ENCODE measurements around the gene OBSCN.
"Not testable (repeated sequence)": the region's sequence is repeated elsewhere in the genome, so short reads cannot be mapped to it uniquely, and the experiment has no call there.

The OBSCN gene

DNA sequence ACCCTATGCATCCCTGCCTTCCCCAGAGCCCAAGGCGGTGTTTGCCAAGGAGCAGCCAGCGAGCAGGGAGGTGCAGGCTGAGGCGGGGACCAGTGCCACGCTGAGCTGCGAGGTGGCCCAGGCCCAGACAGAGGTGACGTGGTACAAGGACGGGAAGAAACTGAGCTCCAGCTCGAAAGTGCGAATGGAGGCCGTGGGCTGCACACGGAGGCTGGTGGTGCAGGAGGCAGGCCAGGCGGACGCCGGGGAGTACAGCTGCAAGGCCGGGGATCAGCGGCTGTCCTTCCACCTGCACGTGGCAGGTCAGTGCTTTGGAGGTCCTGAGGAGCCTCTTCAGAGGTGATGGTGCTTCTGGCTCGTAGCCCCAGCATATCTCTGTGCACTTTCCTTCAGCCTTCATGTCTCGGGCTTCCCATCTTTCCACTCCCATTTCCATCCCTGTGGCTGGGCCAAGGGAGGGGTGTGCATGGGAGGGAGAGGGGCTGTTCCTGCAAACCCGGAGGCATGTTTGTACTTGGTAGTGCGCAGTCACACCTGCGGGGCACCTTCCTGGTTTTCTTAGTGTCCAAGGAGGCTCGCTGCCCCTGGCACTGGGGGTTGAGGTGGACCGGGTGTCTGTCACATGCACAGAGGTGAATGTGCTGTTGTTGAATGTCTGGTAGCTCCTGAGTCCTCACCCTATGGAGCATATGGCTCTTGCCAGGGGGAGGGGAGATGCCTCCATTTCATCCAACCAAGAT, 56.4 kb downstream of the OBSCN start:
- DNase-seq = no peak

DNA sequence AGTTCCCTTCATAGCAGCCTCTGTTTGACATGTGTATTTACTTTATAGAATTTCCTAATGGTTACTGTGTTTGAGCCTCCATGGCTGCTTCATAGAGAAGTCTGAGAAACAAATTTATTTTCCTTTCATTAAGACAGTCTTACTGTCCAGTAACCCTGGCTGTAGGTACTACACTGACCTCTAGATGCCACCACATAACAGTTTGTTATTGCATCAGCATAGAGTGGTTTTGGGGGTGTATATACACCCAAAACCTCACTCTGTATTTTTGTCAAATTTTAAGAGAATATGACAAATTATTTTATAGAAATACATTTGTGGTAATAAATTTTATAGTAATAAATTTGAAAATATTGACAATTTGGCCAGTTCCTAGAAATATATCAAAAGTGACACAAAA, 57.3 kb downstream of the OBSCN start:
- no peak for DNase-seq

DNA sequence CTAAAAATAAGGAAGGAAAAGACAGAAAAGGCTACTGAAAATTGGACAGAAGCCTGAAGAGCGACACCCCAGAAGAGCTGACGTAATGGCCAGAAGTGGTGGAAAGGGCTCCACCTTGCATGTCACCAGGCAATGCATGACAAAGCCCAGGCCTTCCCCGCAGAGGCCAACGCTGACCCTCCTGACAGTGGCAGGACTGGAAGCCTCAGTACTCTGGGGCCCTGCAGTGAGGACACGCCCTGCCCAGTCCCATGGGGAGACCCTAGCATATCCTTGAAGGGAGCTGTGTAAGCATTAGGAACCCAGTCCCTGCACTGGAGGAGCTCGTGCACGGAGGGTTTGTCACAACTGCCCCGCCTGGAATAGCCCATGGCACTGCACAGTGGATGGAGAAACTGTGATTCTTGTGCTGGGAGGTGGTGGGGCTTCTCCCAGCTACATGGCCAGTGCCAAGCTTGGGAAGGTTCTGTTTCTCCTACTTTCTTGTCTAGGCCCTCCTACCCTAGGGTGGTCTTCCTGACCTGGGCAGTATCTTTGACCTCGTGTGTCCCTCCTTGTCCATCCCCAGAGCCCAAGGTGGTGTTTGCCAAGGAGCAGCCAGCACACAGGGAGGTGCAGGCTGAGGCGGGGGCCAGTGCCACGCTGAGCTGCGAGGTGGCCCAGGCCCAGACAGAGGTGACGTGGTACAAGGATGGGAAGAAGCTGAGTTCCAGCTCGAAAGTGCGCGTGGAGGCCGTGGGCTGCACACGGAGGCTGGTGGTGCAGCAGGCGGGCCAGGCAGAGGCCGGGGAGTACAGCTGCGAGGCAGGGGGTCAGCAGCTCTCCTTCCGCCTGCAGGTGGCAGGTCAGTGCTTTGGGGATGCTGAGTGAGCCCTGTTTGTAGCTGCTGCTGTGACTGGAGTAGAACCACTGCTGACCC, 60.4 kb downstream of the OBSCN start:
- no peak for DNase-seq

DNA sequence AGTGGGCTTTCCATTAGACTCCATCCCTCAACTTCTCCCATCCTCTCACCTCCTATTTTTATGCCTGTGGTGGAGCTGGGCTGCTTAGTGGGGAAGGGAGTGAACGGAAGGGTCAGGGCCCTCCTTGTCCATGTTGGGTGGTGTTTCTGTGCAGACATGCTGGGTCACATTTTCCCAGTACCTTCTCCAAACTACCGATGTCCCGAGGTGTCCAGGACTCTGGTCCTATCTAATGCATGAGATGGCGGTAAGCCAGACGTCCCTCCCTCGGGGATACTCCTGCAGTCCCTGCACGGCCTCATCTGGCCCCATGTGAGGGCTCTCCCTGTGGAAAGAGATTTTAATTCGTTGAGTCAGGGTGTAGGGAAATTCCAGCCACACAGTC, 61.0 kb downstream of the OBSCN start:
- no peak for DNase-seq

DNA sequence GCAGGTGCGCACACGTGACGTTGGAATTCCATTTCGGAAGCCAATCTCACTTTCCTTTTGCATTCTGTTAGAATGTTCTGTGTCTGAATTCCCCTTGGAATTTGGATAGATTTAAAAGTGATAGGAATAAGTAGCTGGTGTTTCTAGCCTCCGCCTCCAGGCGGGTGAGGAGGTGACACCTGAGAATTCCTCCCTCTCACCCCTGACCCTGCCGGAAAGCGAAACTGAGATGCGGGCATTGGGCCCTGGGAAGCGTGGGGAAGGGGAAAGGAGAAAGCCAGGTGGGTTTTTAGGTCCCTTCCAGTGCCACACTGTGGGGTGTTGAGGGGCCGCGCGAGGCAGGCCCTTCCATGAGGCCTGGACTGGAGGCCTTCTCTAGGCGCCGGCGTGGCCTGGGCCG, 61.6 kb downstream of the OBSCN start:
- not testable (repeated sequence) for DNase-seq

DNA sequence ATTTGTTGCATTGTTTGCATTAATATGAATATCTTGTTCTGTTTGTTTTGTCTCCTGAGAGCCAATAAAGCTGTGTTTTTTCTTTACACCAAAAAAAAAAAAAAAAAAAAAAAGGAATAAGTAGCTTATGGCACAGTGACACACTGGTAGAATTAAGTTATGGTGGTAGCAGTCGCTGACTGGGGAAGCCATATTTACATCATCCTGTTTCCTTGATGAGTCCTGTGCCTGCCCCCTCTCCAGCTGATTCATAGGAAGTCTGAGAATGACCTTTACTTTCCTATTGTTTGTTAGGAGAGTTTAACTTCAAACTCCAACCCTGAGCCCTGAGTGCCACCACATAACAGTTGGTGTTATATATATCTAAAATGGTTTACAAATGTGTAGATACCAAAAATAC, 62.2 kb downstream of the OBSCN start:
- no peak for DNase-seq

DNA sequence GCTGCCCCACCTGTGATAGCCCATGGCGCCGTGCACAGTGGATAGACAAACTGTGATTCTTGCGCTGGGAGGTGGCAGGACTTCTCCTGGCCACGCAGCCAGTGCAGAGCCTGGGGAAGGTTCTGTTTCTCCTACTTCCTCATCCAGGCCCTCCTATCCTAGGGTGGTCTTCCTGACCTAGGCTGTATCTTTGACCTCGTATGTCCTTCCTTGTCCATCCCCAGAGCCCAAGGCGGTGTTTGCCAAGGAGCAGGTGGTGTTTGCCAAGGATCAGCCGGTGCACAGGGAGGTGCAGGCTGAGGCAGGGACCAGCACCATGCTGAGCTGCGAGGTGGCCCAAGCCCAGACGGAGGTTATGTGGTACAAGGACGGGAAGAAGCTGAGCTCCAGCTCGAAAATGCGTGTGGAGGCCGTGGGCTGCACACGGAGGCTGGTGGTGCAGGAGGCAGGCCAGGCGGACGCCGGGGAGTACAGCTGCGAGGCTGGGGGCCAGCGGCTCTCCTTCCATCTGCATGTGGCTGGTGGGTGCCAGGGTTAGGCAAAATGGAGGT, 63.9 kb downstream of the OBSCN start:
- no peak for DNase-seq

DNA sequence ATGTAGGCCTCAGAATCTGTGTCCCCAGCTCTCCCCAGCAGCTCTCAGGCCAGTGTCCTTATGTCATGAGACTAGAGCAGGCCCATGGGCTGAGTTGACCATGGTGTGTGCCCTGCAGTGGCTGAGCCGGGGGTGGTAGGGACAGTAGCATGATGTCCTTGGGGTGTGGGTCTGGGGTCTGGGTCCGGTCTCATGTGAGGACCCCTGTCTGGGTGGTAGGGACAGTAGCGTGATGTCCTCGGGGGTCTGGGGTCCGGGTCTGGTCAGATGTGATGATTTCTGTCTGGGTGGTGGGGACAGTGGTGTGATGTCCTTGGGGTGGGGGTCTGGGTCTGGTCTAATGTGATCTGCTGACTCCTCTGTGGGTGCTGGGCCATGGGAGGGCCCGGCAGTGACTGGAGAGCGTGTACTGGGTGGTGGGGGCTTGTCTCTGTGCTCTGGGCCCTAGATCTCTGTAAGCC, 64.5 kb downstream of the OBSCN start:
- no peak for DNase-seq

DNA sequence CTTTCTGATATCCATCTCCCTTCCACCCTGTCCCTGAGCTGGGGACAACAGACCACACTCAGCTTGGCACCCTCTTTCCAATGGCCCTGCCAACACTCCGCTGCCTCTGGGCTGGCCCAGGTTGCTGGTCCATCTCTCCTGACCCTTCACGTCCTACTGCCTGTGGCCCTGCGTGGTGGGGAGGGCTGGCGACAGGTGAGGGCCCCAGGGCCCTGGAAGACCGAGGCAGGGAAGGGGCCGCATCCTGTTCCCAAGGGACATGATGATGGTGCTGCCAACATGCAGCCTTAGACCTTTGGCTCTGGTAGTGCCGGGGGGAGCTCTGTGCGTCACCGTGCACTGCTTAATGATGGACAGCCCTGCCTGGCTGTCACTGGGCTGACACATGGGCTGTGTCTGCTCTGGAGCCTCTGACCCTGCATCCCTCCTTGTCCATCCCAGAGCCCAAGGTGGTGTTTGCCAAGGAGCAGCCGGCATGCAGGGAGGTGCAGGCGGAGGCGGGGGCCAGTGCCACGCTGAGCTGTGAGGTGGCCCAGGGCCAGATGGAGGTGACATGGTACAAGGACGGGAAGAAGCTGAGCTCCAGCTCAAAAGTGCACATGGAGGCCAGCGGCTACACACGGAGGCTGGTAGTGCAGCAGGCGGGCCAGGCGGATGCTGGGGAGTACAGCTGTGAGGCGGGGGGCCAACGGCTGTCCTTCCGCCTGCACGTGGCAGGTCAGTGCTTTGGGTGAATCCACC, 65.2 kb downstream of the OBSCN start:
- no peak for DNase-seq

DNA sequence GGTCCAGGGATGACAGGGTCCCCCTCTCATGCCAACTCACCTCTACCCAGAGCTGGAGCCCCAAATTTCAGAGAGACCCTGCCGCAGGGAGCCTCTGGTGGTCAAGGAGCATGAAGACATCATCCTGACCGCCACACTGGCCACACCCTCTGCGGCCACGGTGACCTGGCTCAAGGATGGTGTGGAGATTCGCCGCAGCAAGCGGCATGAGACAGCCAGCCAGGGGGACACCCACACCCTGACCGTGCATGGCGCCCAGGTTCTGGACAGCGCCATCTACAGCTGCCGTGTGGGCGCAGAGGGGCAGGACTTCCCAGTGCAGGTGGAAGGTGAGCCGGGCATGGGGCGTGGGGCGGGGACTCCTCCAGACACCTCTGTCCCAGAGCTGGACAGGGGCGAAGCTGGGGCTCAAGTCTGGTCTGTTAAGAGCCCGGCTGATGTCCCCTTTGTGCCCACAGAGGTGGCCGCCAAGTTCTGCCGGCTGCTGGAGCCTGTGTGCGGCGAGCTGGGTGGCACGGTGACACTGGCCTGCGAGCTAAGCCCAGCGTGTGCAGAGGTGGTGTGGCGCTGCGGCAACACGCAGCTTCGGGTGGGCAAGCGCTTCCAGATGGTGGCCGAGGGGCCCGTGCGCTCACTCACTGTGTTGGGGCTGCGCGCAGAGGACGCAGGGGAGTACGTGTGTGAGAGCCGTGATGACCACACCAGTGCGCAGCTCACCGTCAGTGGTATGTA, 66.0 kb downstream of the OBSCN start:
- DNase-seq = no peak

DNA sequence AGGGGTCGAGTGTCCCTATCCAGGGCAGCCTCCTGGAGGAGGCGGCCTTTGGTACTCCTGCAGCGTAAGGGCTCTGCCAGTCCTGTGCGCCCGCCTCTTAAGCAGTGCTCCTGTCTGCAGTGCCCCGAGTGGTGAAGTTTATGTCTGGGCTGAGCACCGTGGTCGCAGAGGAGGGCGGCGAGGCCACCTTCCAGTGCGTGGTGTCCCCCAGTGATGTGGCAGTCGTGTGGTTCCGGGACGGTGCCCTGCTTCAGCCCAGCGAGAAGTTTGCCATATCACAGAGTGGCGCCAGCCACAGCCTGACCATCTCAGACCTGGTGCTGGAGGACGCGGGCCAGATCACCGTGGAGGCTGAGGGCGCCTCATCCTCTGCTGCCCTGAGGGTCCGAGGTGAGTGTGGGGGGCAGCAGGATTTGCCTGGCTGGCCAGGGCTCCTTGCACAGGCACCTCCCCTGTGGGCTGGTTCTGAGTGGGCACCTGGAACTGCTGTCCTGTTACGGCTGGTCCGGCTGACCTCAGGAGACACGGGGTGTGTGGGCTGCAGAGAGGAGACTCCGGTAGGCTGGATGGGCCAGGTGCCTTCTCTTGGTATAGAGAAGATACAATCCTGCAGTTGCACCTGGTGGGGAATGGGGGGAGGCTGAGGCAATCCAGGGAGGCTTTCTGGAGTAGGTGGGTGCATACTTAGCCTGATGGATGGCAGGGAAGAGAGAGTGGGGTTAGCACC, 66.8 kb downstream of the OBSCN start:
- DNase-seq = no peak

DNA sequence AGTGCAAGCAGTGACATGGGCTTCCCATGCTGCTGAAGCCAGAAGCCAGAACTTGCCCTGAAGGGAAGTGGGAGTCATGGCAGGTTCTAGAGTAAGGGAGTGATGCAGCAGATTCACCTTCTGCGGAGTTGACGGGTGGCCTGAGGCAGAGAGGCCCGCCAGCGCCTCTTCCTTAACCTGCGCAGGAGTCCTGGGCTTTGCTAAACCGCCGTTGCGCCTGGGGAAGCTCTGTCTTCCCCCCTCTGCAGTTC, 67.3 kb downstream of the OBSCN start:
- DNase-seq = no peak

DNA sequence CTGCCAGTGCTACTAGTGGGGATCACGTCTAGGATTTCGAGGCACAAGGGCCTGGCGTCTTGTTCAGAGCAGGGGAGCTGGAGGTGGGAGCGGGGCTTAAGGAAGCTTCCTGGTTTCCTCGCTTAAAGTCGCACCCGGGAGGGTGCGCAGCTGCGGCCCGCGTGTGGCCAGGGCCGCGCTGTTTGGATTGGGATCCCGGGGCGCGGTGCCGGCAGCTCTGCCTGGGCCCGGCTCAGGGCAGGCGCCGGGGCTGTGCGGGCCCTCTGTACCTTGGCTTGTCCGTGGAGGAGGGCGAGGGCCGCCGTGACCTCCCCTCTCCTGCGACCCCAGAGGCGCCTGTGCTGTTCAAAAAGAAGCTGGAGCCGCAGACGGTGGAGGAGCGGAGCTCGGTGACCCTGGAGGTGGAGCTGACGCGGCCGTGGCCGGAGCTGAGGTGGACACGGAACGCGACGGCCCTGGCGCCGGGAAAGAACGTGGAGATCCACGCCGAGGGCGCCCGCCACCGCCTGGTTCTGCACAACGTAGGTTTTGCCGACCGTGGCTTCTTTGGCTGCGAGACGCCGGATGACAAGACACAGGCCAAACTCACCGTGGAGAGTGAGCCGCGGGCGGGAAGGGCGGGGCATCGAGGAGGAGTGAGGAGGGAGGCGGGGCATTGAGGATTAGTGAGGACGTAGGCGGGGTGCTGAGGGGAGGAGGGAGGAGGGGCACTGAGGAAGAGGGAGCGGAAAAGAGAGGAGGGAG, 67.8 kb downstream of the OBSCN start:
- peak; percentile 61 for DNase-seq

DNA sequence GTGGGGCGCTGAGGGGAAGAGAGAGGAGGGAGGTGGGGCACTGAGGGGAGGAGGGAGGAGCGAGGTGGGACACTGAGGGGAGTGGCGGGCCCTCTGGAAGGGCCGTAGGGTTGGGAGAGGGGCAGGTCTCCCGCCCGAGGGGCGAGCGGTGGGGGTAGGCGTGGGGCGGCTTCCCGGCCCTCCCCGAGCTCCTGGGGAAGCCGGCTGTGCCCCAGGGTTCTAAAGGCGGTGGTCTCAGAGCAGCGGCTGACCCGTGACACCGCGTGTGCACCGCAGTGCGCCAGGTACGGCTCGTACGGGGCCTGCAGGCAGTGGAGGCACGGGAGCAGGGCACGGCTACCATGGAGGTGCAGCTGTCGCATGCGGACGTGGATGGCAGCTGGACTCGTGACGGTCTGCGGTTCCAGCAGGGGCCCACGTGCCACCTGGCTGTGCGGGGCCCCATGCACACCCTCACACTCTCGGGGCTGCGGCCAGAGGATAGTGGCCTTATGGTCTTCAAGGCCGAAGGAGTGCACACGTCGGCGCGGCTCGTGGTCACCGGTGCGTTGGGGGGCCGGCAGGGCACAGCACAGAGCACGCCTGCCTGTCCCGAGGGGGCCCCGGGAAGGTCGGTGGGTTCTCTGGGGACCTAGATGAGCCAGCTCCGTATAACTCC, 68.5 kb downstream of the OBSCN start:
- DNase-seq = no peak

DNA sequence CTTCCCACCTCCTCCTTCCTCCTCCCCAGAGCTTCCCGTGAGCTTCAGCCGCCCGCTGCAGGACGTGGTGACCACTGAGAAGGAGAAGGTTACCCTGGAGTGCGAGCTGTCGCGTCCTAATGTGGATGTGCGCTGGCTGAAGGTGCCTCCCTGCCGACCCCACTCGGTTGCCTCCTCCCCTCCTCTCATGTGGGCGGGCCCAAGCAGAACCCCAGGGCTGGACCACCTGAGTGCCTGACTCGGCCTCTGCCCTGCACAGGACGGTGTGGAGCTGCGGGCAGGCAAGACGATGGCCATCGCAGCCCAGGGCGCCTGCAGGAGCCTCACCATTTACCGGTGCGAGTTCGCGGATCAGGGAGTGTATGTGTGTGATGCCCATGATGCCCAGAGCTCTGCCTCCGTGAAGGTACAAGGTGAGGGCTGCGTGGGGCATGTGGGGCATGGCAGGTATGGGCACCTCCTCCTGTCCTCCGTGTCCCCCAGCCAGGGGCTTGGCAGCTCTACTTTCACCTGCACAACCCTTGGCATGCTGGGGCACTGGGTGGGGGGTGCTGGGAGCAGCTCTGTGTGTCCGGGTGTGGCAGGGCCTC, 69.2 kb downstream of the OBSCN start:
- DNase-seq = no peak

DNA sequence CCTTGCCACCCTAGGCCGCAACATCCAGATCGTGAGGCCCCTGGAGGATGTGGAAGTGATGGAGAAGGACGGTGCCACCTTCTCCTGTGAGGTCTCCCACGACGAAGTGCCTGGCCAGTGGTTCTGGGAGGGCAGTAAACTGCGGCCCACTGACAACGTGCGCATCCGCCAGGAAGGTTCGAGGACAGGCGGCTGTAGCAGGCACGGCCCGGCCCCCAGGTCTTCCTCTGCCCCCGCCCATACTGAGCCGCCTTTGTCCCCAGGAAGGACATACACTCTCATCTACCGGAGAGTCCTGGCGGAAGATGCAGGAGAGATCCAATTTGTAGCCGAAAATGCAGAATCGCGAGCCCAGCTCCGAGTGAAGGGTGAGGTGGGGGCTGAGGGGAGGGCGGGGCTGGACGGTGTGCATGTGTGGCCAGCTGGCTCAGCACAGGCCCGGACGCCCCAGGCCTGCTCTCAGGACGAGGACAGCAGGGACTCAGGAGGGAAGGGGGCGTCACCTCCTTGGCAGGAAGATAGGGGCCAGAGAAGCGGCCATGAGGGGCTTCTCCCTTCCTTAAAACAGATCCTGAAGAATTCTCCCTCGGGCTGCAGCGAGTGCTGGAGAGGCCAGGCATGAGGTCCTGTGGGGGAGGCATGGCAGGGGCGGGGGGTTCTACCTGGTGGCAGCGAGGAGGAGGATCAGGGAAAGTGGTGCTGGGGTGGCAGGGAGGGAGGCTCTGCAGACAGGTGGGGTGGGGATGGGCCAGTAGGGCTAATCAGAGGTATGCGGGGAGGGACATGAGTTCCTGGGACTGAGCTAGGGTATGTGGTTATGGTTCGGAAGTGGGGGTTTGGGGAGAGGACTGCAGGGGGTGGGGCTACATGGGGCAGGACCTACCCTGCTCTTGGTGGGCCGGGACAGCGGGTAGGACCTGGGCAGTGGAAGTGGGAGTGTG, 69.9 kb downstream of the OBSCN start:
- DNase-seq = no peak

DNA sequence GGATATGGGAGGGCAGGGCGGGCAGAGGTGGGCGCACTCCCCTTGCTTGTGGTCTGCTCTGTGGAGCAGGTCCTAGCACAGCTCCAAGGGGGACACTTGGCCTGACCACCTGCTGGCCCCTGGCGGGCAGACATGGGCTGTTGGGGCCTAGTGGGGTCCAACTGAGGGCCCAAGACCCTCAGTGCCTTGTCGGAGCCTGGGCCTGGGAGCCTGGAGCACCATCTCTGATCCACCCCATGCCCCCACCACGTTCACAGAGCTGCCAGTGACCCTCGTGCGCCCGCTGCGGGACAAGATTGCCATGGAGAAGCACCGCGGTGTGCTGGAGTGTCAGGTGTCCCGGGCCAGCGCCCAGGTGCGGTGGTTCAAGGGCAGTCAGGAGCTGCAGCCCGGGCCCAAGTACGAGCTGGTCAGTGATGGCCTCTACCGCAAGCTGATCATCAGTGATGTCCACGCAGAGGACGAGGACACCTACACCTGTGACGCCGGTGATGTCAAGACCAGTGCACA, 70.6 kb downstream of the OBSCN start:
- DNase-seq = no peak

DNA sequence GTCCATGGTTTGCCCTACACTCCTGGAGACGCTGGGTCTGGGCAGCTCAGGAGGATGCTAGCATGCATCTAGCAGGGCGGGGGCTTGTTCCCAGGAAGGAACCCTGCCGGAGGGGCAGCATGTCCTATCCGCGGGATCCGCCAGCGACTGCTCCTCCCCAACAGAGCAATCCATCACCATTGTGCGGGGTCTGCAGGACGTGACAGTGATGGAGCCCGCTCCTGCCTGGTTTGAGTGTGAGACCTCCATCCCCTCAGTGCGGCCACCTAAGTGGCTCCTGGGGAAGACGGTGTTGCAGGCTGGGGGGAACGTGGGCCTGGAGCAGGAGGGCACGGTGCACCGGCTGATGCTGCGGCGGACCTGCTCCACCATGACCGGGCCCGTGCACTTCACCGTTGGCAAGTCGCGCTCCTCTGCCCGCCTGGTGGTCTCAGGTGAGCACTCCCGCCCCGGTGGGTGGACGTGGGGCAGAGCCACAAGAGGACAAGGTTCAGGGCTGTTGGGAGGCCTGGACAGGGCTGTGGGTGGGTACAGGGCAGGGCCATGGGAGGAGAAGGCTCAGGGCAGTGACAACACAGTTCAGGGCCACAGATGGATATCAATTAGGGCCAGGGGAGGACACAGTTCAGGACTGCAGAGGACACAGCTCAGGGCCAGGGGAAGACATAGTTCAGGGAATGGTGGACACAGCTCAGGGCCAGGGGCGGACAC, 71.3 kb downstream of the OBSCN start:
- DNase-seq = no peak

Data from NCI-H1092 (cell line).